ENCODE results near the gene IFFO2. TPM values are rescaled to one million over a fixed set of nuclear protein-coding genes. Genes with fewer than 3 reads are reported as not detected.

Gene IFFO2
- total RNA-seq, 1 experiment from 2014 or later = 18.7 TPM

DNA sequence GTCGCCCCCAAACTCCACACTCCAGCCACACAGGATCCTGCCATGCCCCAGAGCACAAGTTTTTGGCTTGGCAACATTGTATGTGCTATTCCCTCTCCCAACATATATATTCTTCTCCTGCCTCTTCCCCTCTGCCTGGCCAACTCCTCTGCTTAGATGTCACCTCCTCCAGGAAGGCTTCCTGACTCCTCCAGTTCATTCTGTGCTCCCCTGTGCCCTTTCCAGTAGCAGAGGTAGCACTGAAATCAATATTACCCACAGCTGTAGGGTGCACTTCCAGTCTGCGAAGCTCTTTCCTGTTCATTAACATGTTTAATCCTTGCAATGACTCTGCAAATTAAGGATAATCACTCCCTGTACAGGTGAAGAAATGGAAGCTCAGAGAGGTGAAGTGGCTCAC is 75.3 kb downstream of the IFFO2 start:
- intact Hi-C loops (cut with micrococcal nuclease; ENCODE audit: unreplicated experiment) = no loop called here
- no TSS peak for BruUV-seq (replicated peaks)
- Histone ChIP-seq H3K9me3 (no peaks in the 10 kb centered on the region), H3K36me3 (ENCODE audit: control insufficient read depth, insufficient read depth, low read length) (no peaks in the 10 kb centered on the region), H3K4me1 (no peaks in the 10 kb centered on the region), H3K27me3 (replicated peaks; ENCODE audit: control insufficient read depth, insufficient read depth, low read length) (no peaks in the 10 kb centered on the region), H3K4me3 (ENCODE audit: low read depth, low read length) (no peak overlapping the region)
- Mint-ChIP-seq H3K4me3 (ENCODE audit: unreplicated experiment) (no peak overlapping the region), H3K36me3 (ENCODE audit: insufficient read depth, unreplicated experiment) (no peaks in the 10 kb centered on the region), H3K27me3 (ENCODE audit: insufficient read depth, unreplicated experiment) (no peaks in the 10 kb centered on the region), H3K9me3 (ENCODE audit: unreplicated experiment) (no peaks in the 10 kb centered on the region), H3K4me1 (ENCODE audit: low read depth, unreplicated experiment) (no peaks in the 10 kb centered on the region), H3K27ac (ENCODE audit: unreplicated experiment) (peak overlapping the region; percentile 25)
- POLR2A ChIA-PET = no interaction called here
- no peak for DNase-seq
- CTCF ChIA-PET = no interaction called here
- TF ChIP-seq CTCF (IDR thresholded peaks at IDR 0.05; ENCODE audit: insufficient read depth in 1 of 2, low read depth in 1 of 2, low read length in 1 of 2, severe bottlenecking in 1 of 2, unreplicated experiment in 1 of 2) = no peak

GRCh38 chr1:18880585-18880984 is 75.9 kb downstream of the IFFO2 start:
- H3K36me3 Mint-ChIP-seq (ENCODE audit: insufficient read depth, unreplicated experiment) = no peaks in the 10 kb centered on the region
- BruUV-seq (replicated peaks) = no TSS peak
- CTCF ChIA-PET = no interaction called here
- H3K4me1 Mint-ChIP-seq (ENCODE audit: low read depth, unreplicated experiment) = no peaks in the 10 kb centered on the region
- H3K27me3 Mint-ChIP-seq (ENCODE audit: insufficient read depth, unreplicated experiment) = no peaks in the 10 kb centered on the region
- Histone ChIP-seq H3K36me3 (ENCODE audit: control insufficient read depth, insufficient read depth, low read length) (no peaks in the 10 kb centered on the region), H3K27me3 (replicated peaks; ENCODE audit: control insufficient read depth, insufficient read depth, low read length) (no peaks in the 10 kb centered on the region), H3K9me3 (no peaks in the 10 kb centered on the region), H3K4me3 (ENCODE audit: low read depth, low read length) (no peak overlapping the region), H3K4me1 (no peaks in the 10 kb centered on the region)
- no peak overlapping the region for H3K4me3 Mint-ChIP-seq (ENCODE audit: unreplicated experiment)
- H3K27ac Mint-ChIP-seq (ENCODE audit: unreplicated experiment) = no peak overlapping the region
- H3K9me3 Mint-ChIP-seq (ENCODE audit: unreplicated experiment) = no peaks in the 10 kb centered on the region
- no peak for DNase-seq
- TF ChIP-seq CTCF (IDR thresholded peaks at IDR 0.05; ENCODE audit: insufficient read depth in 1 of 2, low read depth in 1 of 2, low read length in 1 of 2, severe bottlenecking in 1 of 2, unreplicated experiment in 1 of 2) = no peak
- intact Hi-C loops (cut with micrococcal nuclease; ENCODE audit: unreplicated experiment) = no loop called here
- POLR2A ChIA-PET = no interaction called here

- DNase-seq = no peak
- intact Hi-C loops (cut with micrococcal nuclease; ENCODE audit: unreplicated experiment) = no loop called here
- no peak overlapping the region for H3K27ac Mint-ChIP-seq (ENCODE audit: unreplicated experiment)
- no peaks in the 10 kb centered on the region for H3K9me3 ChIP-seq
- BruUV-seq (replicated peaks) = no TSS peak
- H3K4me1 Mint-ChIP-seq (ENCODE audit: low read depth, unreplicated experiment) = no peaks in the 10 kb centered on the region
- ChIA-PET POLR2A (no interaction called here), CTCF (no interaction called here)
- H3K4me3 Mint-ChIP-seq (ENCODE audit: unreplicated experiment) = no peak overlapping the region
- H3K4me3 ChIP-seq (ENCODE audit: low read depth, low read length) = no peak overlapping the region
- H3K27me3 ChIP-seq (replicated peaks; ENCODE audit: control insufficient read depth, insufficient read depth, low read length) = no peaks in the 10 kb centered on the region
- H3K9me3 Mint-ChIP-seq (ENCODE audit: unreplicated experiment) = no peaks in the 10 kb centered on the region
- no peak for TF ChIP-seq CTCF (IDR thresholded peaks at IDR 0.05; ENCODE audit: insufficient read depth in 1 of 2, low read depth in 1 of 2, low read length in 1 of 2, severe bottlenecking in 1 of 2, unreplicated experiment in 1 of 2)
- no peaks in the 10 kb centered on the region for H3K36me3 Mint-ChIP-seq (ENCODE audit: insufficient read depth, unreplicated experiment)
- H3K27me3 Mint-ChIP-seq (ENCODE audit: insufficient read depth, unreplicated experiment) = no peaks in the 10 kb centered on the region
- H3K36me3 ChIP-seq (ENCODE audit: control insufficient read depth, insufficient read depth, low read length) = no peaks in the 10 kb centered on the region
- no peaks in the 10 kb centered on the region for H3K4me1 ChIP-seq
Observed at GRCh38 chr1:18879791-18880309, 76.6 kb downstream of the IFFO2 start.
